Hepatocyte (in vitro differentiated cells): ENCODE data around the gene NUPR1. TPM values are rescaled to one million over a fixed set of nuclear protein-coding genes. Genes with fewer than 3 reads are reported as not detected.

Experiments
- DNase-seq: peaks from one replicate; pipeline ENCODE4 v3.0.0-alpha.2; 2016; ENCODE audit warnings: low spot score
- H2AFZ ChIP-seq: fragments of 200-600 bp; sonication (generic); 2 replicates; pipeline ENCODE4 v1.6.0; 2016; ENCODE audit warnings: antibody characterized with exemption, mild to moderate bottlenecking
- H3K27ac ChIP-seq: fragments of 200-600 bp; sonication (generic); 2 replicates; pipeline ENCODE4 v1.5.1; 2016; ENCODE audit warnings: mild to moderate bottlenecking
- H3K27me3 ChIP-seq: fragments of 200-600 bp; sonication (generic); 2 replicates; pipeline ENCODE4 v1.6.1; 2016
- H3K36me3 ChIP-seq: fragments of 200-600 bp; sonication (generic); replicated peaks from 2 replicates; pipeline ENCODE4 v1.5.1; 2016; ENCODE audit warnings: low read depth; ENCODE audit not compliant: insufficient read depth
- H3K4me1 ChIP-seq: fragments of 200-600 bp; sonication (generic); 2 replicates; pipeline ENCODE4 v1.5.1; 2016; ENCODE audit warnings: mild to moderate bottlenecking, moderate library complexity; ENCODE audit not compliant: insufficient read depth
- H3K4me2 ChIP-seq: fragments of 200-600 bp; sonication (generic); 2 replicates; pipeline ENCODE4 v1.6.0; 2016
- H3K4me3 ChIP-seq: fragments of 200-600 bp; sonication (generic); 2 replicates; pipeline ENCODE4 v1.5.1; 2016; ENCODE audit warnings: mild to moderate bottlenecking
- H3K79me2 ChIP-seq: fragments of 200-600 bp; sonication (generic); 2 replicates; pipeline ENCODE4 v1.6.0; 2017; ENCODE audit warnings: mild to moderate bottlenecking
- H3K9me2 ChIP-seq: fragments of 200-600 bp; sonication (generic); replicated peaks from 2 replicates; pipeline ENCODE4 v1.6.0; 2017; ENCODE audit warnings: mild to moderate bottlenecking; ENCODE audit not compliant: insufficient read depth
- H3K9me3 ChIP-seq: fragments of 200-600 bp; sonication (generic); 2 replicates; pipeline ENCODE4 v1.5.1; 2016; ENCODE audit warnings: low read depth, mild to moderate bottlenecking
- H4K20me1 ChIP-seq: fragments of 200-600 bp; sonication (generic); 2 replicates; pipeline ENCODE4 v1.6.0; 2016; ENCODE audit warnings: mild to moderate bottlenecking; ENCODE audit not compliant: insufficient read depth, poor library complexity, severe bottlenecking
- EZH2 ChIP-seq: fragments of 200-600 bp; sonication (generic); IDR thresholded peaks from 2 replicates; pipeline ENCODE4 v1.6.1; 2016; ENCODE audit warnings: antibody characterized with exemption, mild to moderate bottlenecking, borderline replicate concordance
- EZH2phosphoT487 ChIP-seq: fragments of 200-600 bp; sonication (generic); IDR thresholded peaks from one replicate; pipeline ENCODE4 v1.6.1; 2018; ENCODE audit warnings: antibody characterized with exemption, mild to moderate bottlenecking, low read depth, moderate library complexity; ENCODE audit not compliant: unreplicated experiment, severe bottlenecking
- WGBS: methylation state at CpG from one replicate; pipeline ENCODE4 v1.1.6; 2016; ENCODE audit warnings: low lambda C conversion rate; ENCODE audit errors: missing lambda C conversion rate; 5-methylcytosine and 5-hydroxymethylcytosine counted together
- polyA plus RNA-seq: library from polyadenylated mRNA; unstranded; fragments of >200 nt; fragmentation: Nextera tagmentation; extraction: Ambion mirVana; gene quantifications from 2 replicates; pipeline ENCODE4 v1.2.1, GENCODE V29; 2016
- total RNA-seq: library from RNA; depleted of rRNA; stranded (reverse); fragments of >200 nt; gene quantifications from 2 replicates; pipeline ENCODE4 v1.2.3, GENCODE V29; 2014
- TF ChIP-seq, protein P1 (sequence below): fragments of 200-600 bp; sonication (generic); IDR thresholded peaks from 2 replicates; pipeline ENCODE4 v1.5.1; 2016; ENCODE audit warnings: antibody characterized with exemption, mild to moderate bottlenecking; ENCODE audit not compliant: poor library complexity

The NUPR1 gene
- total and polyA plus RNA-seq, 2 experiments from 2014 or later, result 18.0 to 130 TPM

DNA sequence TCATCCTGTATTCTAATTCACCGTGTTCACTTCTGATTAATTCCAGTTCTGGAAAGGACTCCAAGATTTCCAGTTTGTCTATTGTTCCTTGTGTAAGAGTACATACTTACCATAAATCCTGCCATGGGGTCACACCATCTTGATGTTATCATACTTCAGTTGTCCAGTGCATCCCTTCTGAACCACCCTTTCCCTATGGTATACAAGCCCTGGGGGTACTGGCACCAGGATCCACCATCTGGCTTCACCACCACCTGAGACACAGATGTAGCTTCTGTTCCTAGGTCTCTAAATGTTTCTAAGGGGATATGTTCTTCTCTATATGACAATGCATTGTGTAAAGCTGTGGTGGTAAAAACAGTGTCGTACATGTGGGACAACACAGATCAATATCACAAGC lies 36.2 kb upstream of the NUPR1 start:
- no peak for DNase-seq
- Histone ChIP-seq H3K9me2 (no peaks in the 10 kb centered on the region), H2AFZ (no peak overlapping the region), H4K20me1 (no peaks in the 10 kb centered on the region), H3K4me3 (no peak overlapping the region), H3K27ac (no peak overlapping the region), H3K27me3 (no peaks in the 10 kb centered on the region), H3K9me3 (no peaks in the 10 kb centered on the region), H3K36me3 (no peaks in the 10 kb centered on the region), H3K4me1 (peaks cover 11% of the 10 kb centered on the region), H3K4me2 (no peak overlapping the region), H3K79me2 (peaks cover 11% of the 10 kb centered on the region)
- 92% methylated on average over 2 of the region's 2 CpGs for WGBS
- TF ChIP-seq, protein P1, sequence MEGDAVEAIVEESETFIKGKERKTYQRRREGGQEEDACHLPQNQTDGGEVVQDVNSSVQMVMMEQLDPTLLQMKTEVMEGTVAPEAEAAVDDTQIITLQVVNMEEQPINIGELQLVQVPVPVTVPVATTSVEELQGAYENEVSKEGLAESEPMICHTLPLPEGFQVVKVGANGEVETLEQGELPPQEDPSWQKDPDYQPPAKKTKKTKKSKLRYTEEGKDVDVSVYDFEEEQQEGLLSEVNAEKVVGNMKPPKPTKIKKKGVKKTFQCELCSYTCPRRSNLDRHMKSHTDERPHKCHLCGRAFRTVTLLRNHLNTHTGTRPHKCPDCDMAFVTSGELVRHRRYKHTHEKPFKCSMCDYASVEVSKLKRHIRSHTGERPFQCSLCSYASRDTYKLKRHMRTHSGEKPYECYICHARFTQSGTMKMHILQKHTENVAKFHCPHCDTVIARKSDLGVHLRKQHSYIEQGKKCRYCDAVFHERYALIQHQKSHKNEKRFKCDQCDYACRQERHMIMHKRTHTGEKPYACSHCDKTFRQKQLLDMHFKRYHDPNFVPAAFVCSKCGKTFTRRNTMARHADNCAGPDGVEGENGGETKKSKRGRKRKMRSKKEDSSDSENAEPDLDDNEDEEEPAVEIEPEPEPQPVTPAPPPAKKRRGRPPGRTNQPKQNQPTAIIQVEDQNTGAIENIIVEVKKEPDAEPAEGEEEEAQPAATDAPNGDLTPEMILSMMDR, result no peak
- TF ChIP-seq EZH2, result no peak
- TF ChIP-seq EZH2phosphoT487, result no peak

DNA sequence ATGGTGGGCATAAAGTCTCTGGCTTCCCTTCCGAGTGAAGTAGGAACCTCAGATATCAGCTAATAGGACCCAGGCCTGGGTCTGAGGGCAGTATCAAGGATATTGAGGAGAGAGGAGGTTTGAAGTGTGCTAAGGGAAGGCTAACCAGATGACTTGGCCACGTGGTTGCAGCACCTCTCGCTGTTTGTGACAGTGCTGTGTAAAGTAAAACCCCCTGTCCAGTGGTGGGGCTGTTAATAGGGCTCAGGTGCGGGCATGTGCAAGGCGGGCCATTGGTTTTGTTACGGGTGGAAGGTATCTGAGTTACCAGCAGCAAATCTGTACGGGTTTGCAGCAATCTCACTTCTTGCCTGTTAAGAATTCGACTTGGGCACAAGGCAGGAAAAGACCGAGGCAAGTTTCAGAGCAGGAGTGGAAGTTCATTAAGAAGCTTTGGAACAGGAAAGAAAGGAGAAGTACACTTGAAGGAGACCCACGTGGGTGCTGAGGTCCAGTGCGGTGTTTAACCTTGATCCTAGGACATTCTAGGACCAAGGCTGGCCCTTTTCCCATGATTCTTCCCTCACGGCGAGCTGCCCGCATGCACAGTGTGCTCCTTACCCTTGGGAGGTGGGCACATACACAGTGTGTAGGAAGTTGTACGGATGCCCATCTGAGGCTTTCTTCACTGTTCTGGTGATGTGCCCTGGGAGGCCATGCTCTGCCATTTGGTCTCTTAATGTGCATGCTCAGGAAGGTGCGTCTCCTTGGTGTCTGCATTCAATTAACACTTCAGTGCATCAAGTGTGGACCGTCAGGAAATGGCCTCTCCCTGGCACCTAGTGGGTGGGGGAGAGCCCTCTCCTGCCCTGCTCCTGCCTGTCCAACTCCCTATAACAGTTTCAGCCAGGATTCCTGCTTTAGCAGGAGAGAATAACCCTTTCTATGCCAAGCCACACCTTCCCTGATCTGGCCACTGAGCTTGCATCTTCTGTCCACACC lies 35.3 kb upstream of the NUPR1 start:
- no peaks in the 10 kb centered on the region for H3K27me3 ChIP-seq
- H3K4me1 ChIP-seq, result peaks cover 11% of the 10 kb centered on the region
- H3K27ac ChIP-seq, result peak overlapping the region; percentile 89
- no peaks in the 10 kb centered on the region for H3K36me3 ChIP-seq
- H3K79me2 ChIP-seq, result peaks cover 16% of the 10 kb centered on the region
- no peak overlapping the region for H3K4me3 ChIP-seq
- 78% methylated on average over 17 of the region's 17 CpGs for WGBS
- TF ChIP-seq EZH2, result no peak
- TF ChIP-seq, protein P1, result no peak
- no peak for TF ChIP-seq EZH2phosphoT487
- H3K9me2 ChIP-seq, result no peaks in the 10 kb centered on the region
- H3K4me2 ChIP-seq, result no peak overlapping the region
- no peaks in the 10 kb centered on the region for H4K20me1 ChIP-seq
- no peak overlapping the region for H2AFZ ChIP-seq
- no peaks in the 10 kb centered on the region for H3K9me3 ChIP-seq
- DNase-seq, result no peak

DNA sequence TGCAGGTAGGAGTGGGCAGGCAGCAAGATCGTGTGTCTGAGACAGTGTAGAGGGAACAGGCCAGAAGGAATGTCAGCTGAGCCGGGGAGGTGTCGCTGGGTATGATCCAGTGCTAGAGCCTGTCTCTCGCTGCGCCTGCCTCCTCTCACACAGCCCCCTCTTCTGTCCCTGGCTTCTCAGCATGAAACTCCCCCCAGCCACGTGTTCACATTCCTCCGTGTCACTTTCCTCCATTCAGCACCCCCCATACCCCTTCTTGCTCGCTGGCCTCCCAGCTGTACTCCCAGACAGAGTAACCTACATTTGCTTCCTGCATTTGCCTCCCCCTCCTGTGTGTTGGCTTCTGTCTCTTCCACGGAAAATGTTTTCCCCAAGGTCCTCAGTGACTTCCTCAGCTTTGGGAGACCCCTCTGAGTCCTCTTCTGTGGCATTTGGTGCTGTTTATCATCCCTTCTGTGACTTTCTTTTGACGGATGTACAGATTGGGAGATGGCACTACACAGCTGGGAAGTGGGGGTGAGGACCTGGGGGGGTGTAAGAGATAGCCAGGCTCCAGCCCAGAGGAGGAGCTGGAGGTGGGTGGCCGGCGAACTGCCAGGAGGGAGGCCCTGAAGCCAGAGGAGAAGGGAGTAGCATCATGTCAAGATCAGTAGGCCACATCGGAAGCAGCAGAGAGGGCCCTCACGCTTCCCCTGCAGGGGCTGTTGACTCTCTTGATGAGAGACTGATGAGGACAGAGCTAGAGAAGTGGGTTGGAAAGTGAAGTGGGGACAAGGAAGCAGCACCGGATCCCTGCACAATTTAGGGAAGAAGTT lies 34.1 kb upstream of the NUPR1 start:
- H3K4me3 ChIP-seq, result no peak overlapping the region
- peak; percentile 58 for DNase-seq
- peaks cover 11% of the 10 kb centered on the region for H3K4me1 ChIP-seq
- no peaks in the 10 kb centered on the region for H3K9me2 ChIP-seq
- H2AFZ ChIP-seq, result peak overlapping the region; percentile 69
- no peaks in the 10 kb centered on the region for H4K20me1 ChIP-seq
- H3K4me2 ChIP-seq, result peak overlapping the region; percentile 58
- WGBS, result 52% methylated on average over 12 of the region's 15 CpGs
- no peak for TF ChIP-seq EZH2phosphoT487
- TF ChIP-seq, protein P1, result no peak
- no peak for TF ChIP-seq EZH2
- H3K9me3 ChIP-seq, result no peaks in the 10 kb centered on the region
- H3K36me3 ChIP-seq, result no peaks in the 10 kb centered on the region
- peak overlapping the region; percentile 89 for H3K27ac ChIP-seq
- H3K27me3 ChIP-seq, result no peaks in the 10 kb centered on the region
- H3K79me2 ChIP-seq, result peaks cover 21% of the 10 kb centered on the region
